ENCODE results near the gene CHAC2. TPM values are rescaled to one million over a fixed set of nuclear protein-coding genes. Genes with fewer than 3 reads are reported as not detected.

The CHAC2 gene
- total and polyA plus RNA-seq, 2 donors (not counting 1 experiment from before 2014, with no cell fraction given), result 1.6 to 3.2 TPM

GRCh38 chr2:53765767-53766166 is 1.8 kb upstream of the CHAC2 start:
- DNase-seq (no peak), ATAC-seq (ENCODE audit: low read depth) (no peak)
- Histone ChIP-seq H2AFZ (ENCODE audit: insufficient read depth, low read depth, low read length, poor library complexity, severe bottlenecking) (no peak overlapping the region), H3K9me3 (ENCODE audit: control extremely low read depth in 1 of 3, control insufficient read depth in 2 of 3, insufficient read depth in 1 of 3, low read length in 2 of 3) (no peaks in the 10 kb centered on the region), H3K9ac (ENCODE audit: low read length) (no peak overlapping the region), H3K79me2 (ENCODE audit: control insufficient read depth, insufficient read depth, low read length) (peaks cover 48% of the 10 kb centered on the region), H3K4me2 (replicated peaks; ENCODE audit: low read depth, low read length, poor library complexity, severe bottlenecking) (no peak overlapping the region), H3K27me3 (replicated peaks in 1 of 4; ENCODE audit: control extremely low read depth in 1 of 4, control insufficient read depth in 3 of 4, insufficient read depth in 4 of 4, low read length in 3 of 4) (no peaks in the 10 kb centered on the region), H3K36me3 (replicated peaks in 1 of 2; ENCODE audit: control extremely low read depth in 1 of 2, control insufficient read depth in 1 of 2, extremely low read depth in 1 of 2, insufficient read depth in 2 of 2, low read length in 1 of 2) (peaks cover 0 to 25% of the 10 kb centered on the region in 2 experiments), H3K4me1 (ENCODE audit: control insufficient read depth in 2 of 2, insufficient read depth in 2 of 2, low read length in 2 of 2) (peaks cover 7 to 10% of the 10 kb centered on the region in 2 donors), H4K20me1 (ENCODE audit: control insufficient read depth, insufficient read depth, low read length, poor library complexity, severe bottlenecking) (no peaks in the 10 kb centered on the region), H3K4me3 (ENCODE audit: control extremely low read depth in 1 of 5, extremely low read depth in 1 of 5, insufficient read depth in 1 of 5, low read depth in 2 of 5, low read length in 4 of 5) (no peak overlapping the region), H3K27ac (ENCODE audit: low read length in 2 of 2) (no peak overlapping the region)
- Mint-ChIP-seq H3K4me1 (peaks cover 29% of the 10 kb centered on the region), H3K9me3 (ENCODE audit: insufficient read depth) (no peaks in the 10 kb centered on the region), H3K4me3 (peak overlapping the region; percentile 38), H3K27me3 (no peaks in the 10 kb centered on the region), H3K27ac (no peak overlapping the region)
- ChIA-PET POLR2A (no interaction called here), CTCF (no interaction called here)
- 100% methylated on average over 1 of the region's 1 CpG for WGBS (ENCODE audit: insufficient coverage)
- intact Hi-C loops (cut with micrococcal nuclease), result loop anchor here (5.0 to 10.0 kb wide), 5 partner anchors 209 to 1752 kb away; partner anchors contain the start of genes ACYP2, CCDC88A, CFAP36 and EML6
- TF ChIP-seq EZH2 (IDR thresholded peaks at IDR 0.05; ENCODE audit: borderline replicate concordance, insufficient read depth, low read depth, low read length, poor library complexity, severe bottlenecking), result no peak
- TF ChIP-seq CTCF (IDR thresholded peaks at IDR 0.05), result no peak

DNA sequence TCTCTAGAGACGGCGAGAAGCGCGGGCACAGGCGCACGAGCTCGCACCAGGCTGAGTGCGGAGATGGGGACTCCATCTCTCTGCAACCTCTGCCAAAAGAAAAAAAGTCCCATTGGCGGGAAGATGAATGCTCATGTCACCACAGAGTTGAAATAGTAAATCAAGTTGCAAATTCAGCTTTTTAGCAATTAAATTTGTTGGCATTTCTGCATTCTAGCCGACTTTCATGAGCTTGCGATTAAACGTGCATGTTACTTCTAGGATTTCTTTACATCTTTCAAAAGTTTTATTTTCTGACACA is 588 bp downstream of the CHAC2 start:
- peak overlapping the region; percentile 81 to 99 (median 89) for H3K4me3 ChIP-seq (ENCODE audit: control extremely low read depth in 1 of 5, extremely low read depth in 1 of 5, insufficient read depth in 1 of 5, low read depth in 2 of 5, low read length in 4 of 5)
- H4K20me1 ChIP-seq (ENCODE audit: control insufficient read depth, insufficient read depth, low read length, poor library complexity, severe bottlenecking), result no peaks in the 10 kb centered on the region
- peak overlapping the region; percentile 89 for H3K9ac ChIP-seq (ENCODE audit: low read length)
- peaks cover 0 to 7% of the 10 kb centered on the region in 2 experiments for H3K36me3 ChIP-seq (replicated peaks in 1 of 2; ENCODE audit: control extremely low read depth in 1 of 2, control insufficient read depth in 1 of 2, extremely low read depth in 1 of 2, insufficient read depth in 2 of 2, low read length in 1 of 2)
- no peak for TF ChIP-seq EZH2 (IDR thresholded peaks at IDR 0.05; ENCODE audit: borderline replicate concordance, insufficient read depth, low read depth, low read length, poor library complexity, severe bottlenecking)
- no peak for TF ChIP-seq CTCF (IDR thresholded peaks at IDR 0.05)
- no peaks in the 10 kb centered on the region for H3K9me3 ChIP-seq (ENCODE audit: control extremely low read depth in 1 of 3, control insufficient read depth in 2 of 3, insufficient read depth in 1 of 3, low read length in 2 of 3)
- Mint-ChIP-seq H3K4me3 (peak overlapping the region; percentile 89), H3K4me1 (peaks cover 31% of the 10 kb centered on the region), H3K27me3 (no peaks in the 10 kb centered on the region), H3K9me3 (ENCODE audit: insufficient read depth) (no peaks in the 10 kb centered on the region), H3K27ac (peak overlapping the region; percentile 95)
- ATAC-seq (ENCODE audit: low read depth) (no peak), DNase-seq (no peak)
- no peaks in the 10 kb centered on the region for H3K27me3 ChIP-seq (replicated peaks in 1 of 4; ENCODE audit: control extremely low read depth in 1 of 4, control insufficient read depth in 3 of 4, insufficient read depth in 4 of 4, low read length in 3 of 4)
- WGBS (ENCODE audit: insufficient coverage), result 0% methylated on average over 8 of the region's 12 CpGs
- CTCF ChIA-PET, result interaction anchor here (1.4 to 2.3 kb wide), 2 partner anchors 16 to 19 kb away, joined by 5 to 16 read pairs; partner anchors contain the start of genes ASB3 and ERLEC1
- peaks cover 7 to 10% of the 10 kb centered on the region in 2 donors for H3K4me1 ChIP-seq (ENCODE audit: control insufficient read depth in 2 of 2, insufficient read depth in 2 of 2, low read length in 2 of 2)
- H3K27ac ChIP-seq (ENCODE audit: low read length in 2 of 2), result peak overlapping the region; percentile 93 to 97
- H3K79me2 ChIP-seq (ENCODE audit: control insufficient read depth, insufficient read depth, low read length), result peaks cover 40% of the 10 kb centered on the region
- H3K4me2 ChIP-seq (replicated peaks; ENCODE audit: low read depth, low read length, poor library complexity, severe bottlenecking), result peak overlapping the region; percentile 85
- peak overlapping the region; percentile 92 for H2AFZ ChIP-seq (ENCODE audit: insufficient read depth, low read depth, low read length, poor library complexity, severe bottlenecking)
- intact Hi-C loops (cut with micrococcal nuclease), result loop anchor here (5.0 to 10.0 kb wide), 5 partner anchors 207 to 1749 kb away; partner anchors contain the start of genes ACYP2, CCDC88A, CFAP36 and EML6
- POLR2A ChIA-PET, result interaction anchor here (0.5 to 1.7 kb wide), 3 partner anchors 12 to 35 kb away, joined by 3 to 17 read pairs (median 14); partner anchors contain the start of genes ASB3 and ERLEC1

Data from B cell (primary cell).